Endothelial cell of umbilical vein (primary cell): ENCODE data around the gene PTPRD.

ENCODE experiments used
- CTCF ChIP-seq, 2 donors: IDR thresholded peaks; 1 replicate in 1 of 2; 2 replicates in 1 of 2; pipeline ENCODE4 v1.5.1; 2011; ENCODE audit warnings: low read length in 2 of 2, mild to moderate bottlenecking in 2 of 2, moderate library complexity in 2 of 2, control low read depth in 1 of 2, inconsistent platforms in 1 of 2, low read depth in 1 of 2; ENCODE audit not compliant: insufficient read depth in 1 of 2; ENCODE audit errors: extremely low read depth in 1 of 2
- EZH2 ChIP-seq: IDR thresholded peaks from 2 replicates; pipeline ENCODE4 v1.6.1; 2012; ENCODE audit warnings: borderline replicate concordance, low read depth, mild to moderate bottlenecking, moderate library complexity, low read length, inconsistent platforms; ENCODE audit not compliant: severe bottlenecking
- JUN ChIP-seq: IDR thresholded peaks from 2 replicates; pipeline ENCODE4 v1.6.1; 2011; ENCODE audit warnings: borderline replicate concordance, low read depth; ENCODE audit not compliant: insufficient read length, insufficient read depth
- MAX ChIP-seq: IDR thresholded peaks from 2 replicates; pipeline ENCODE4 v1.6.1; 2011; ENCODE audit not compliant: insufficient read depth, insufficient read length
- POLR2A ChIP-seq: IDR thresholded peaks from 2 replicates; pipeline ENCODE4 v1.6.1; 2012; ENCODE audit warnings: low read depth, mild to moderate bottlenecking, control low read depth, low read length

GRCh38 chr9:8799615-8800014, 1813.2 kb downstream of the PTPRD start:
- TF ChIP-seq MAX (no peak), CTCF (IDR thresholded peaks at IDR 0.05; ENCODE audit: extremely low read depth in 1 of 2, insufficient read depth in 1 of 2, low read depth in 1 of 2, low read length in 2 of 2) (no peak), JUN (no peak), POLR2A (no peak), EZH2 (no peak)
